Fibroblast of lung (primary cell): ENCODE results near the gene UPK1A. TPM values are rescaled to one million over a fixed set of nuclear protein-coding genes. Genes with fewer than 3 reads are reported as not detected.
A peak's percentile ranks its signal among the peaks of the same experiment; 100 is the strongest.

Source experiments
- DNase-seq, 2 donors: peaks; one replicate each; pipeline versions ENCODE4 v3.0.0 to v3.0.0-alpha.2; 2010; ENCODE audit warnings: low read depth in 2 of 2
- H2AFZ ChIP-seq: 2 replicates; pipeline ENCODE4 v1.5.1; 2012; ENCODE audit warnings: low read length, control low read depth, inconsistent platforms
- H3K27ac ChIP-seq: 2 replicates; pipeline ENCODE4 v1.5.1; 2011; ENCODE audit warnings: low read length, control low read depth; ENCODE audit not compliant: insufficient read depth
- H3K27me3 ChIP-seq: 2 replicates; pipeline ENCODE4 v1.5.1; 2011; ENCODE audit warnings: mild to moderate bottlenecking, low read length; ENCODE audit not compliant: control insufficient read depth, insufficient read depth
- H3K36me3 ChIP-seq: 2 replicates; pipeline ENCODE4 v1.5.1; 2011; ENCODE audit warnings: low read length; ENCODE audit not compliant: control insufficient read depth, insufficient read depth
- H3K4me1 ChIP-seq: 2 replicates; pipeline ENCODE4 v1.5.1; 2011; ENCODE audit warnings: low read length; ENCODE audit not compliant: control insufficient read depth, insufficient read depth; ENCODE audit errors: extremely low read depth
- H3K4me2 ChIP-seq: 2 replicates; pipeline ENCODE4 v1.5.1; 2011; ENCODE audit warnings: low read length, control low read depth; ENCODE audit not compliant: insufficient read depth; ENCODE audit errors: extremely low read depth
- H3K4me3 ChIP-seq, 4 experiments: fragments of 200-600 bp in 1 of 4; sonication (generic) in 1 of 4; replicated peaks in 1 of 4; 2 replicates each; pipeline ENCODE4 v1.5.1; 2011 to 2016; ENCODE audit warnings: low read length in 4 of 4, low read depth in 3 of 4, mild to moderate bottlenecking in 3 of 4, control low read depth in 2 of 4, inconsistent platforms in 1 of 4, mixed read lengths in 1 of 4; ENCODE audit not compliant: insufficient read depth in 1 of 4; ENCODE audit errors: control extremely low read depth in 1 of 4
- H3K79me2 ChIP-seq: 2 replicates; pipeline ENCODE4 v1.5.1; 2012; ENCODE audit warnings: mild to moderate bottlenecking, low read length, inconsistent platforms; ENCODE audit not compliant: control insufficient read depth, insufficient read depth
- H3K9ac ChIP-seq: 2 replicates; pipeline ENCODE4 v1.5.1; 2011; ENCODE audit warnings: mild to moderate bottlenecking, low read length, control low read depth; ENCODE audit not compliant: insufficient read depth
- H3K9me3 ChIP-seq: 2 replicates; pipeline ENCODE4 v1.5.1; 2012; ENCODE audit warnings: low read depth, low read length; ENCODE audit not compliant: control insufficient read depth, insufficient read depth
- H4K20me1 ChIP-seq: 2 replicates; pipeline ENCODE4 v1.5.1; 2011; ENCODE audit warnings: low read length; ENCODE audit not compliant: control insufficient read depth, insufficient read depth; ENCODE audit errors: extremely low read depth
- CTCF ChIP-seq, 2 donors: IDR thresholded peaks in 1 of 2; conservative IDR thresholded peaks in 1 of 2; 1 replicate in 1 of 2; 2 replicates in 1 of 2; pipeline ENCODE4 v1.5.1; 2011 to 2012; ENCODE audit warnings: low read length in 2 of 2, control low read depth in 1 of 2, inconsistent platforms in 1 of 2, low read depth in 1 of 2, mild to moderate bottlenecking in 1 of 2
- EZH2 ChIP-seq: IDR thresholded peaks from 2 replicates; pipeline ENCODE4 v1.5.1; 2012; ENCODE audit warnings: low read length, control low read depth, mild to moderate bottlenecking; ENCODE audit errors: missing control alignments
- polyA plus RNA-seq, 2 donors: library from polyadenylated mRNA; depleted of rRNA in 1 of 2; stranded (reverse) in 1 of 2; unstranded in 1 of 2; fragments of >200 nt; gene quantifications; 2 replicates each; pipeline ENCODE4 v1.2.1, GENCODE V29; 2011 to 2012; ENCODE audit warnings: missing spikeins in 1 of 2
- total RNA-seq: library from RNA; depleted of rRNA; stranded (reverse); fragments of >200 nt; gene quantifications from 2 replicates; pipeline ENCODE4 v1.2.1, GENCODE V29; 2014

Gene UPK1A
- total and polyA plus RNA-seq, 2 donors (not counting 1 experiment from before 2014, with no cell fraction given): 0.27 TPM; not detected in 1

- Histone ChIP-seq H4K20me1 (no peaks in the 10 kb centered on the region), H3K27ac (no peak overlapping the region), H3K36me3 (no peaks in the 10 kb centered on the region), H3K79me2 (no peaks in the 10 kb centered on the region), H3K9ac (no peak overlapping the region), H2AFZ (no peak overlapping the region), H3K4me1 (no peaks in the 10 kb centered on the region), H3K4me2 (no peak overlapping the region), H3K4me3 (no peak overlapping the region), H3K9me3 (no peaks in the 10 kb centered on the region), H3K27me3 (no peaks in the 10 kb centered on the region)
- TF ChIP-seq CTCF (conservative IDR thresholded peaks at IDR 0.05 in 1 of 2, IDR thresholded peaks at IDR 0.05 in 1 of 2; ENCODE audit: low read depth in 1 of 2, low read length in 2 of 2): no peak
- no peak for TF ChIP-seq EZH2
- DNase-seq: no peak
These were observed 25.7 kb downstream of the UPK1A start for GRCh38 chr19:35692010-35692409.

- Histone ChIP-seq H3K9me3 (no peaks in the 10 kb centered on the region), H3K27me3 (no peaks in the 10 kb centered on the region), H3K4me3 (no peak overlapping the region), H3K9ac (no peak overlapping the region), H3K79me2 (no peaks in the 10 kb centered on the region), H2AFZ (no peak overlapping the region), H4K20me1 (no peaks in the 10 kb centered on the region), H3K36me3 (no peaks in the 10 kb centered on the region), H3K4me1 (no peaks in the 10 kb centered on the region), H3K27ac (no peak overlapping the region), H3K4me2 (no peak overlapping the region)
- DNase-seq: no peak
- TF ChIP-seq EZH2 (no peak), CTCF (conservative IDR thresholded peaks at IDR 0.05 in 1 of 2, IDR thresholded peaks at IDR 0.05 in 1 of 2; ENCODE audit: low read depth in 1 of 2, low read length in 2 of 2) (no peak)
These were observed 27.1 kb downstream of the UPK1A start for GRCh38 chr19:35693422-35693821.

- Histone ChIP-seq H2AFZ (no peak overlapping the region), H3K4me1 (no peaks in the 10 kb centered on the region), H4K20me1 (no peaks in the 10 kb centered on the region), H3K27ac (no peak overlapping the region), H3K9me3 (no peaks in the 10 kb centered on the region), H3K27me3 (no peaks in the 10 kb centered on the region), H3K4me3 (no peak overlapping the region), H3K9ac (no peak overlapping the region), H3K4me2 (no peak overlapping the region), H3K36me3 (no peaks in the 10 kb centered on the region), H3K79me2 (no peaks in the 10 kb centered on the region)
- DNase-seq: peak; percentile 69 to 84
- TF ChIP-seq EZH2: no peak
- TF ChIP-seq CTCF (conservative IDR thresholded peaks at IDR 0.05 in 1 of 2, IDR thresholded peaks at IDR 0.05 in 1 of 2; ENCODE audit: low read depth in 1 of 2, low read length in 2 of 2): peak; percentile 96 to 99
These were observed 27.7 kb downstream of the UPK1A start for GRCh38 chr19:35693835-35694599.
